ENCODE results near the gene OPRM1.

DNA sequence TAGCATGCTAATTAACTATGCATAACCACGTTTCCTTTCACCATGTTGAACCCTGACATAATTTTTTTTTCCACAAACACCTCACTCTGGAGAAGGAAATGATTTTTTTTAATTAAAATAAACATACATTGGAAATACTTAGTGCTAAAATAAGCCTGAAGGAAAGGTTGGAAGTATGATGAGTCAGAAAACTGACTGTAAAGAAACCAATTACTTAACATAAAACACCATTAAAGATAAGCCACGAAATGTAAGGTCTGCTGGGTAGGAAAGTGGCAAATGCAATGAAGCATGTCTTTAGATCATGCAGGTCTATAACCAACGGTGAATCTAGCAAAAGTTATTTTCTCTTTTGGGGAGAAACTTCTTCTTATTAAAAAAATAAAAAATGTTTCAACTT, 47.5 kb downstream of the OPRM1 start:
- TF ChIP-seq, protein P1, sequence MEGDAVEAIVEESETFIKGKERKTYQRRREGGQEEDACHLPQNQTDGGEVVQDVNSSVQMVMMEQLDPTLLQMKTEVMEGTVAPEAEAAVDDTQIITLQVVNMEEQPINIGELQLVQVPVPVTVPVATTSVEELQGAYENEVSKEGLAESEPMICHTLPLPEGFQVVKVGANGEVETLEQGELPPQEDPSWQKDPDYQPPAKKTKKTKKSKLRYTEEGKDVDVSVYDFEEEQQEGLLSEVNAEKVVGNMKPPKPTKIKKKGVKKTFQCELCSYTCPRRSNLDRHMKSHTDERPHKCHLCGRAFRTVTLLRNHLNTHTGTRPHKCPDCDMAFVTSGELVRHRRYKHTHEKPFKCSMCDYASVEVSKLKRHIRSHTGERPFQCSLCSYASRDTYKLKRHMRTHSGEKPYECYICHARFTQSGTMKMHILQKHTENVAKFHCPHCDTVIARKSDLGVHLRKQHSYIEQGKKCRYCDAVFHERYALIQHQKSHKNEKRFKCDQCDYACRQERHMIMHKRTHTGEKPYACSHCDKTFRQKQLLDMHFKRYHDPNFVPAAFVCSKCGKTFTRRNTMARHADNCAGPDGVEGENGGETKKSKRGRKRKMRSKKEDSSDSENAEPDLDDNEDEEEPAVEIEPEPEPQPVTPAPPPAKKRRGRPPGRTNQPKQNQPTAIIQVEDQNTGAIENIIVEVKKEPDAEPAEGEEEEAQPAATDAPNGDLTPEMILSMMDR (IDR thresholded peaks at IDR 0.05; ENCODE audit: low read depth, low read length) = no peak
- TF ChIP-seq EZH2phosphoT487 (IDR thresholded peaks at IDR 0.05; ENCODE audit: low read depth) = no peak

Measured in OCI-LY3 (cell line).